DMS 273 (cell line): ENCODE results near the gene SMAGP.

Experiments
- DNase-seq: peaks from one replicate; lab custom pipeline; 2025; ENCODE audit not compliant: unreplicated experiment; lab: John Stamatoyannopoulos, UW

The SMAGP gene

DNA sequence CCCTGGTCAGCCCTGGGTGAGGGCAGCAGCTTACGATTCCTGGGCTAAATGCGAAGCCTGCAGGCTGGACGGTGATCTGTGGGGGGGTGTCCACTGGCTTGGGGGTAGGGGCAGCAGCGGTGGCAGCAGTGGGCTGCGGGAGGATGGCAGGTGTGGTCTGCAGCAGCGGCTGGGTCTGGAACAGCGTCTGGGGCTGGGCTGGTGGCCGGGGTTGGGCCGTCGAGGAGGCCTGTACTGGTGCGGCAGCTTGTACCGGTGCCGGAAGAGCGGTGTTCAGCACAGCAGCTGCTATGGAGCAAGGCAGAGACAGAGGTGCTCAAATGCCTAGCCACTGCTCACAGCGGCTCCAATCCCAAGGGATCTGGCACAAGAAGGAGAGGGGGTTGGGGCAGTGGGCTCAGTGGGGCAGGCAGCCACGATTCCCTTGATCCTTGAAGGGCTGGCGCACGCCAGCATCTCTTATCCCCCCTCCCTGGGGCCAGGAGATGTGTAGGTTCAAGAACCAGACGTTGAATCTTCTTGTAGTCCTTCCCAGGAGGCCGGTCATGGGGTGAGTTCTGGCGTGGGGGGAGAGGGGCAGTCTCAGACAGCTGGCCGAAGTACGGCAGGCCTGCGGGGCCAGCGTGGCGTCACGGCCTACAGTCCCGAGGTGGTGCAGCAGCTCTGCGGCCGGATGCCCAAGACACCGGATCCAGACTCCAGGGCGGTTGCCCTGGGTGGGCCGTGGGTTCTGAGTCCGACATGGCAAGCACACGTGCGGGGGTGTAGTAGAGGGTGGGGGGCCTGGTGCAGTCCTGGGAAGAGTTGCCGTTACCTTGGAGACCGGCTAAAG, 72.3 kb downstream of the SMAGP start:
- no peak for DNase-seq

GRCh38 chr12:51196547-51196946, 73.7 kb downstream of the SMAGP start:
- no peak for DNase-seq

- DNase-seq, result no peak
Measured at GRCh38 chr12:51195841-51196240, 74.4 kb downstream of the SMAGP start.
